Sigmoid colon (tissue), 4 donors: ENCODE results near the gene SLC26A6.

Experiments used
- EP300 ChIP-seq, 4 donors: sonication (generic); formaldehyde crosslinking; IDR thresholded peaks; one replicate each; pipeline ENCODE4 v1.6.1; 2017; ENCODE audit warnings: antibody characterized with exemption in 4 of 4
- POLR2A ChIP-seq, 2 donors: fragments of 450-650 bp; IDR thresholded peaks; one replicate each; pipeline ENCODE4 v1.6.1; 2016; ENCODE audit warnings: antibody characterized with exemption in 2 of 2, mild to moderate bottlenecking in 2 of 2, moderate library complexity in 2 of 2
- TF ChIP-seq, protein P1 (sequence below), 4 experiments: fragments of 450-650 bp in 3 of 4; fragments of 200-600 bp in 1 of 4; IDR thresholded peaks; one replicate each; pipeline ENCODE4 v1.5.1; 2016 to 2019; ENCODE audit warnings: antibody characterized with exemption in 4 of 4, mild to moderate bottlenecking in 3 of 4, moderate library complexity in 2 of 4

DNA sequence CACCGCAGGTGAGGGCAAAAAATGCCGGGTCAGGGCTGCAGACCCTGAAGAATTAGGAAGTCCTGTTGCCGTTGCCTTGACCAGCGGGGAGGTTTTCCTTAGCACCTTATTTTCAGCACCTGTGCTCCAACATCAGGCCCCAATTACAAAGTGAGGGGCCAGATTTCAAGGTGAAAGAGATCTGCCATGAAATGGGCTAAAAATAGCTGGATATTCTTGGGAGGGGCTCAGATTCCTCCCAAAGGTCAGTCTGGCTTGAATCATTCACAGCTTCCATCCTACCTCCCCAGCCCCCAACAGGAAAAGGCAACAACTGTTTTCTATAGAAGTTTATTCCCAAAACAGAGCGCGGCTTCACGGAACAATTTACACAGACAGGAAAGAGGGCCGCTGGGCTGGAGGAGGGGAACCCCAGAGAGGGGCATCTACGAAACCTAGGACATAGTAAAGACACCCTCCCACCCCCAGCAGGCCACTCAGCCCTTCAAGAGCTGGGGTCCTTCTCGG, 941 bp upstream of the SLC26A6 start:
- no peak for TF ChIP-seq EP300 (IDR thresholded peaks at IDR 0.05)
- TF ChIP-seq, protein P1, sequence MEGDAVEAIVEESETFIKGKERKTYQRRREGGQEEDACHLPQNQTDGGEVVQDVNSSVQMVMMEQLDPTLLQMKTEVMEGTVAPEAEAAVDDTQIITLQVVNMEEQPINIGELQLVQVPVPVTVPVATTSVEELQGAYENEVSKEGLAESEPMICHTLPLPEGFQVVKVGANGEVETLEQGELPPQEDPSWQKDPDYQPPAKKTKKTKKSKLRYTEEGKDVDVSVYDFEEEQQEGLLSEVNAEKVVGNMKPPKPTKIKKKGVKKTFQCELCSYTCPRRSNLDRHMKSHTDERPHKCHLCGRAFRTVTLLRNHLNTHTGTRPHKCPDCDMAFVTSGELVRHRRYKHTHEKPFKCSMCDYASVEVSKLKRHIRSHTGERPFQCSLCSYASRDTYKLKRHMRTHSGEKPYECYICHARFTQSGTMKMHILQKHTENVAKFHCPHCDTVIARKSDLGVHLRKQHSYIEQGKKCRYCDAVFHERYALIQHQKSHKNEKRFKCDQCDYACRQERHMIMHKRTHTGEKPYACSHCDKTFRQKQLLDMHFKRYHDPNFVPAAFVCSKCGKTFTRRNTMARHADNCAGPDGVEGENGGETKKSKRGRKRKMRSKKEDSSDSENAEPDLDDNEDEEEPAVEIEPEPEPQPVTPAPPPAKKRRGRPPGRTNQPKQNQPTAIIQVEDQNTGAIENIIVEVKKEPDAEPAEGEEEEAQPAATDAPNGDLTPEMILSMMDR (IDR thresholded peaks at IDR 0.05), result no peak
- no peak for TF ChIP-seq POLR2A (IDR thresholded peaks at IDR 0.05)
